ENCODE measurements around the gene ROCK2.

The ROCK2 gene

DNA sequence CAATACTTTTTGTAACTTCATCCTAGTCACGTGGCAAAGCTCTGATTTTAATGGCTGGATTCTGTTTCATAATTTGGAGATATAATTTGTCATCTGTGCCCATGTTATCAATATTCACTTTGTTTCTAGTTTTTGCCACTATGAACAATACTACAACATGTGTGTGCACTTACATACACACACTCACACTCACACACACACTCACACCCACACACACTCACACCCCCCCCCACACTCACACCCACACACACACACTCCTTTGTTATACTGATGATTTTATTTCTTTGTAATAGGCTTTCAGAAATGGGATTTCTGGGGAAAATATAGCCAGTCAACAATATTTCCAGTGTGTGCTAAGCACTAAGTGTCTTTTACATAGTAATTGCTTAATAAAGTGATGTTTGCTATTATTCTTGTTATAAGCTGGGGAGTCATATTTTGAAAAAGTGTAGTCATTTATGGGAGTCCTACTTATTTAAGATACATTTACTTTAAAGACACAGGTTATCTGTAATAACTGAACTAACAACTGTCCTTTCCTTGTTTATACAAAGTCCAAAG is 22.8 kb upstream of the ROCK2 start:
- DNase-seq (ENCODE audit: low read depth): no peak

DNA sequence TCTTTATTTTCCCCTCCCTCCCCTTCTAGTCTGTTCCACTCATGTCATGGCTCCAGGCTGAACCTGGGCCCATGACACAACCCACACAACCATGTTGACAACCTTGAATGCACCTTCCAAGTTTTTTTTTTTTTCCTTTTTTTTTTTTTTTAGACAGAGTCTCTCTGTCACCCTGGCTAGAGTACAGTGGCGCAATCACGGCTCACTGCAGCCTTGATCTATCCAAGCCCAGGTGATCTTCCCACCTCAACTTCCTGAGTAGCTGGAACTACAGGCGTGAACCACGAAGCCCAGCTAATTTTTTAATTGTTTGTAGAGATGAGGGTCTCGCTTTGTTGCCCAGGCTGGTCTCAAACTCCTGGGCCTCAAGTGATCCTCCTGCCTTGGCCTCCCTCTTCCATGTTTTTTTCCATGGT is 21.9 kb upstream of the ROCK2 start:
- DNase-seq (ENCODE audit: low read depth): no peak

GRCh38 chr2:11365096-11365879 is 20.9 kb upstream of the ROCK2 start:
- DNase-seq (ENCODE audit: low read depth): no peak

DNA sequence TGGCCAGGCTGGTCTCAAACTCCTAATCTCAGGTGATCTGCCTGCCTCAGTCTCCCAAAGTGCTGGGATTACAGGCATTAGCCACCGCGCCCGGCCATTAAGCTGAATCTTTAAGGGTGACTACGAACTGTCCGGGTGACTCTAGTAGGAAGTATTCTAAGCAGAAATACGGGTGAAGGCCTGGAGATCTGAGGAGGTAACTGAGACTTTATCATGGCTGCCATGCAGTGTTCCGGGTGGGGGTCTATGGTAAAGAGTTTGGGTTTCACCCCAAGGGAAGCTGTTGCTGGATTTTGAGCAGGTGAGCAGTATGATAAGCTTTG is 20.1 kb upstream of the ROCK2 start:
- DNase-seq (ENCODE audit: low read depth): no peak

DNA sequence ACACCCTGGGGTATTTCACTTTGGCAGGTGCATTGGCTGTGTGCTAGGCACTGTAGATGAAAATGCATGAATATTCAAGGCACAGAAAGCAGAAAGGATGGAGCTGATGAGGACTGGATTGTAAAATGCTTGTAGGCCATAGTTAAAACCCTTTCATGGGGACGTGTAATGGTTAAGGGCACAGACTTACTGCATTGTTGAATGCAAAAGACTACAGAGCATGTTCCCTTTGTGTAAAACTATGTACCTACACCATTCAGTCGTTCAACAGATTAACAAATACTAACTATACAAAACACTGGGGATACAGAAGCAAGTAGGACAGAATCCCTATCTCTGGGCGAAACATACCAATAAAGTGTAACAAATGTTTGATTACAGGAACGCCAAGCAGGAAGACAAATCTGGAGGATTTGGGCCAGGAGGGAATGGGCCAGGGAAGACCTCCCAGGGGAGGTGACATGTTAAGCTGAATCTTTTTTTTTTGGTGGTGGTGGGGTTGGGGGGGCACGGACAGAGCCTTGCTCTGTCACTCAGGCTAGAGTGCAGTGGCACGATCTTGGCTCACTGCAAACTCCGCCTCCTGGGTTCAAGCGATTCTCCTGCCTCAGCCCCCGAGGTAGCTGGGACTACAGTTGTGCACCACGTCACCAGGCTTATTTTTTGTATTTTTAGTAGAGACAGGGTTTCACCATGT is 19.6 kb upstream of the ROCK2 start:
- no peak for DNase-seq (ENCODE audit: low read depth)

DNA sequence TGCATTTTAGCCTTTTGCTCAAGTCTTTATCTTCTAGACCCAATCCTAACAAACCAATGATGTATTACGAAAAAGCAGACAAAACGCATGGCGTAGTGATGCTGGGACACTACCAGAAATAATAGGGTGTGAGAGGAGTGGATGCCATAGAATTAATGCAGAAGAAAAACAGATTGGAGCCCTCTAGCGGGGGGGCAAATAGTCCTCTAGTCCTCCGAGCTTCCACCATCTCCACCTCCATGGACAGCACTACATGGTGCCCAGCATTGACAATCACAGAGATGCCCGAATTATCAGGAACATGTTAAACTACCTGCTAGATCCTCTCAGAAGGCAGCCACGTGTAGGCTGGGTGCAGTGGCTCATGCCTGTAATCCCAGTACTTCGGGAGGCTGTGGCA is 15.4 kb upstream of the ROCK2 start:
- DNase-seq (ENCODE audit: low read depth): no peak

GRCh38 chr2:11357428-11357972 is 13.1 kb upstream of the ROCK2 start:
- DNase-seq (ENCODE audit: low read depth): no peak

GRCh38 chr2:11356764-11357163 is 12.3 kb upstream of the ROCK2 start:
- no peak for DNase-seq (ENCODE audit: low read depth)

GRCh38 chr2:11355194-11356053 is 11.0 kb upstream of the ROCK2 start:
- no peak for DNase-seq (ENCODE audit: low read depth)

DNA sequence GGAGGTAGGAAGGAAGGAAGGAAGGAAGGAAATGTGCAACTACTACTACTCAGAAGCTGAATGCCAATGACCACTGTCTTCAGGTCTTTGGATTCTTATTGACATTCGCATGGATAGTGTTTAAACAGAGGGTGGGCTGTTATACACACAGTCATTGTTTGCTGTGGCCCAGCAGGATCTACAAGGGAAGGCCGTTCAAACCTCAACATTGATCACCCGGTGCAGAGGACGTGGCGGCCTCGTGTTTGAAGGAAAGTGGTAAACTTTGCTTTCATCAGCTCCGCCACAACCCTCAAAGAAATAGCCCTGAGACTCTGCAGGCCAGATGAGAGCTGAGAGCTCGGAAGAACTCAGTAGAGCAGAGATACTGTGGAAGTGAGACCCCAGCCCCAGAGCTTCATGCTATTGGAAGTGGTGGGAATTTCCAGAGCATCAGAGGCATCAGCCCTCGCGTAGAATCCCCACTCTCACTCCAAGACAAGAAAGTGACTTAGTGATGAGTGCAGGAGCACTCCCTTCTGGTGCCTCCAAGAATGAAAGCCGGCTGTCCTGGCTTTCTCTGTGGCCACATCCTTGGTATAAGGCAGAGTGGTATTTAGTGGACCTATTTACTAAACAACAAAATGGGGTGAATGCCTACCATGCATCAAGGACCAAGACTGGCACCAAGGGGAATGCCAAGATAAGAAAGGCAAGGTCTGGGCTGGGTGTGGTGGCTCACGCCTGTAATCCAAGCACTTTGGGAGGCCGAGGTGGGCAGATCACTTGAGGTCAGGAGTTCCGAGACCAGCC is 10.1 kb upstream of the ROCK2 start:
- no peak for DNase-seq (ENCODE audit: low read depth)

GRCh38 chr2:11352781-11353537 is 8.5 kb upstream of the ROCK2 start:
- no peak for DNase-seq (ENCODE audit: low read depth)

DNA sequence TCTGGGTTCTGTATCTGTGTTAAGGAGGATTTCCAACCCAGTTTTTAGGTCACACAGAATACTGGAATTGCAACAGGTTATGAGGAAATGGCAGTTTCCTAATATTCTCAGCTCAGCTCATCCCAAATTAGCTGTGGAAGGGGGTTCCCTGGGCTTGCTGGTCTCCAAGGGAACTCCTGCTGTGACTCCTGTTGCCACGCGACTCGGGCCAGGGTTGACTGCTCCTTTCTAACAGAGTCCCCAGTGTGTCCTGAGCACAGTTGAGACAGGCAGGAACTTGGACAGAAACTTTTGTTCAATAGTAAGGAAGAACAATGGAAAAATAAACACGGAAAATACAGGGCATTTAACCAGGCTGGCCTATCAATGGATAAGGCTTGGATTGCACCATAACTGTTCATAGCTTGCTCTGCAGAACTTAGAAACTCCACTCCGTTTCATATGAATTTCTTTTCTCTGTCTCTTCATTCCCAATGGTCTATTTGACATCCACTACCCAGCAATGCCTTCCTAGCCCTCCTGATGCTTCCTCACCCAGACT is 3.8 kb upstream of the ROCK2 start:
- no peak for DNase-seq (ENCODE audit: low read depth)

- no peak for DNase-seq (ENCODE audit: low read depth)
Measured at GRCh38 chr2:11347403-11347959, 3.0 kb upstream of the ROCK2 start.

DNA sequence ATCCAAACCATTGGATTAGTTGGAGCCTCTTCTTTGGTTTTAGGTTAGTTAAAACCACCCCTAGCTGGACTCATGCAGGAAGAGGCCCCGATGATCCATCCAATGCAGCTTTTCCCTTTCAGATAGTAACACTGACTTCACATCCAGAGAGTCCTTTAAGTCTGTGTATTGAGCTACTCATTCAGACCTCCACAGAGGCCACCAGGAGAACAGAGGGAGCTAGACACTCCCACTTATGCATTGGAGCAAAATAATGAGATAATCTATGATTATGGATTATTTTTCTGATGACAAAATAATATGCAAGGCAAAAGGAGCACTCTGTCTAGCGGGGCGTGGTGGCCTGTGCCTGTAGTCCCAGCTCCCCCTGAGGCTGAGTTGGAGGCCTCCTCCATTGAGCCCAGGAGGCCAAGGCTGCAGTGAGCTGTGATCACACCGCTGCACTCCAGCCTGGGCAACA is 1.6 kb upstream of the ROCK2 start:
- DNase-seq (ENCODE audit: low read depth): no peak

DNA sequence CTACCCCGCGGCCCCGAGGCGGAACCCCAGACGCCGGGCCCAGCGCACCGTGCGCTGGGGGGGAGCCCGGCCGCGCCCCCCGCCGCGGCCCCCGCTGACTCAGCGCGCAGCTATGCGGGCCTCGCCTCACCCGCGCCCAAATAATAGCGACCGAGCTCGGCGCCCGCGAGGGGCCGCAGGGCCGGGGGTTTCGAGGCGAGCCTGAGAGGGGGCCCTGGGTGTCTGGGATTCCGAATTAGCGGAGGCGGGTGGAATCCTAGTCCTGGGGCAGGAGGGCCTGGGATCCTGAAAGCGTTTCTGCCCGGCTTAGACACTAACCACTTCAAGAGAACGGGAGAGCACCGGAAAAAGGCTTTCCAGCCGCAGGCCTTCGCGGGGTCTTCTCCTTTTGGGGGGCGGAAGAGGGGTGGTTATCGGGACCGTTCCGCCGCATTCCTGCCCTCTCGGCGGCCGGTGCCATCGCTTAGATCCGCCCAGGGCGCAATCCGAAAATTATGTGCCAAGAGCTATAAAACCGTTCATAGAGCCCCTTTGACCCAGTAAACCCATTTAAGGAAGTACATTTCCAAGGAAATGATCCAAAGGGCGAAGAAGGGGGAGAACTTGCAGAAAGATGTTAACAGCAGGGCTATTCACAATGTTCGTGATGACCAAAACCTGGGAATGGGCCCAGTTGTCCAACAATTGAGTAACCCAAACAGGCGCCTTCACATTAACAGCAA is 681 bp upstream of the ROCK2 start:
- DNase-seq (ENCODE audit: low read depth): peak; percentile 5

DNA sequence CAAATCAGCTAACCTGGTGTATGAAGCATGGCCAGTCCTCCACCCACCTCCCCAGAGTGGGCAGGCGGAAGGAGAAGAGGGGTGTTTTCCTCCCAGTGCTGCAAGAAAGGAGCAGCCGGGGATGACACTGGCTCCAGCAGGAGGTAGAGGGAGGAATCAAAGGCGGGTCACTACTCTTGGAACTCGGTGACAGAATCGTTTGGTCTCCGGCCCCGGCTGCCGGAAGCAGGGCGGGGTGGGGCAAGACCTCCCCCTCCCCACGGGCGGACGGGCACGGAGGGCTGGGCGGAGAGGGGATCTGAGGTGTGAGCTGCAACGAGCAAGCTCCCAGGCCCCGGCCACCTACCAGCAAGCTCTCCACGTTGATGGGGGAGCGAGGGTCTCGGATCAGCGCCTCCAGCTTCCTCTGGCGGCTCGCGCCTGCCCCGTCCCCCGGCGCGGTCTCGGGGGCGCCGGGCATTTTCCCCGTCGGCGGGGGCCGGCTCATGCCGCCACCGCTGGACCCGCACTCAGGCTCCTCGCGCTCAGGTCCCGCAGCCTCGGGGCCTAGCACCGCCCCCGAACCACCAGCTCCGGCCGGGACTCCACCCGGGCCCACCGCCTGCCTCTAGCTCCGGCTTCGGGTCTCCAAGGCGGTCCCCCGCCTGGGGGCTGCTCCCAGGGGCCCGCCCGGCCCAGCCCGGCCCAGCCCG is 640 bp downstream of the ROCK2 start:
- peak; percentile 6 for DNase-seq (ENCODE audit: low read depth)

GRCh38 chr2:11343368-11343649 is 1.1 kb downstream of the ROCK2 start:
- no peak for DNase-seq (ENCODE audit: low read depth)

GRCh38 chr2:11342551-11343367 is 1.7 kb downstream of the ROCK2 start:
- no peak for DNase-seq (ENCODE audit: low read depth)

Measured in T follicular helper cell (primary cell).